ENCODE data around the gene CALML3.

DNA sequence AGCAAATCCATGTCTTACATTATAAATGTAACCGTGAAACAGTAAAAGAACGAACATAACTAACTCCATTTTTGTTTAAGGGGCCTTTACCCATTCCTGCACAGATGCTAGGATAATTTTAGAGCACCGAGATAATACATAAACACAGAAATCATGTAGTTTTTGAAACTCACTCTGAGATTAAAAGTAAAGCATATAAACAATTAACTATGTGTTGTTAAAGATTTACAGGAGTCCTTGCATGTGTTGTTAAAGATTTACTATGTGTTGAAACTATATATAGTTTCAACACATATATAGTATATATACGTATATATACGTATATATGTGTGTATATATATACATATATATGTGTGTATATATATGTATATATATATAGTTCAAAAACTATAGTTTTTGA, 7.2 kb upstream of the CALML3 start:
- TF ChIP-seq, protein P1, sequence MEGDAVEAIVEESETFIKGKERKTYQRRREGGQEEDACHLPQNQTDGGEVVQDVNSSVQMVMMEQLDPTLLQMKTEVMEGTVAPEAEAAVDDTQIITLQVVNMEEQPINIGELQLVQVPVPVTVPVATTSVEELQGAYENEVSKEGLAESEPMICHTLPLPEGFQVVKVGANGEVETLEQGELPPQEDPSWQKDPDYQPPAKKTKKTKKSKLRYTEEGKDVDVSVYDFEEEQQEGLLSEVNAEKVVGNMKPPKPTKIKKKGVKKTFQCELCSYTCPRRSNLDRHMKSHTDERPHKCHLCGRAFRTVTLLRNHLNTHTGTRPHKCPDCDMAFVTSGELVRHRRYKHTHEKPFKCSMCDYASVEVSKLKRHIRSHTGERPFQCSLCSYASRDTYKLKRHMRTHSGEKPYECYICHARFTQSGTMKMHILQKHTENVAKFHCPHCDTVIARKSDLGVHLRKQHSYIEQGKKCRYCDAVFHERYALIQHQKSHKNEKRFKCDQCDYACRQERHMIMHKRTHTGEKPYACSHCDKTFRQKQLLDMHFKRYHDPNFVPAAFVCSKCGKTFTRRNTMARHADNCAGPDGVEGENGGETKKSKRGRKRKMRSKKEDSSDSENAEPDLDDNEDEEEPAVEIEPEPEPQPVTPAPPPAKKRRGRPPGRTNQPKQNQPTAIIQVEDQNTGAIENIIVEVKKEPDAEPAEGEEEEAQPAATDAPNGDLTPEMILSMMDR (conservative IDR thresholded peaks at IDR 0.05): no peak
- no peak for TF ChIP-seq ZFX (IDR thresholded peaks at IDR 0.05)
